GM23338 (cell line): ENCODE data around the gene EDNRA. TPM values are rescaled to one million over a fixed set of nuclear protein-coding genes. Genes with fewer than 3 reads are reported as not detected.

Source experiments
- ATAC-seq: fragments of 200-7000 bp; cut with Tn5 transposase; 3 replicates; pipeline ENCODE4 v1.9.1; 2020
- DNase-seq: peaks from one replicate; pipeline ENCODE4 v3.0.0-alpha.2; 2015; ENCODE audit warnings: low spot score
- H2AFZ ChIP-seq: fragments of 200-600 bp; sonication (generic); 2 replicates; pipeline ENCODE4 v1.8.0; 2016; ENCODE audit warnings: antibody characterized with exemption, mild to moderate bottlenecking, moderate library complexity
- H3F3A ChIP-seq: fragments of 200-600 bp; sonication (generic); replicated peaks from 2 replicates; pipeline ENCODE4 v1.8.0; 2017; ENCODE audit warnings: antibody characterized with exemption, mixed run types, low read depth
- H3K27ac ChIP-seq: fragments of 200-600 bp; sonication (generic); 2 replicates; pipeline ENCODE4 v1.6.1; 2016; ENCODE audit warnings: low read depth
- H3K27me3 ChIP-seq: fragments of 200-600 bp; sonication (generic); 2 replicates; pipeline ENCODE4 v1.8.0; 2016; ENCODE audit warnings: mild to moderate bottlenecking, mixed run types, moderate library complexity; ENCODE audit not compliant: insufficient read depth
- H3K36me3 ChIP-seq: fragments of 200-600 bp; sonication (generic); 2 replicates; pipeline ENCODE4 v1.8.0; 2016; ENCODE audit warnings: mild to moderate bottlenecking; ENCODE audit not compliant: insufficient read depth
- H3K4me1 ChIP-seq: fragments of 200-600 bp; sonication (generic); 2 replicates; pipeline ENCODE4 v1.8.0; 2016; ENCODE audit warnings: mild to moderate bottlenecking, moderate library complexity; ENCODE audit not compliant: insufficient read depth
- H3K4me2 ChIP-seq: fragments of 200-600 bp; sonication (generic); 2 replicates; pipeline ENCODE4 v1.7.1; 2017; ENCODE audit warnings: mixed run types
- H3K4me3 ChIP-seq: fragments of 200-600 bp; sonication (generic); 2 replicates; pipeline ENCODE4 v1.6.1; 2016; ENCODE audit warnings: mixed run types
- H3K79me2 ChIP-seq: fragments of 200-600 bp; sonication (generic); replicated peaks from 2 replicates; pipeline ENCODE4 v1.8.0; 2017; ENCODE audit warnings: mild to moderate bottlenecking; ENCODE audit not compliant: insufficient read depth
- H3K9me2 ChIP-seq: fragments of 200-600 bp; sonication (generic); 2 replicates; pipeline ENCODE4 v1.8.0; 2017; ENCODE audit not compliant: insufficient read depth
- H4K20me1 ChIP-seq: fragments of 200-600 bp; sonication (generic); replicated peaks from 2 replicates; pipeline ENCODE4 v1.8.0; 2017; ENCODE audit warnings: mild to moderate bottlenecking; ENCODE audit not compliant: insufficient read depth
- H3K27ac Mint-ChIP-seq: 2 replicates; pipeline ENCODE4 v1.8.0; 2020; ENCODE audit warnings: inconsistent platforms, mild to moderate bottlenecking, moderate library complexity, mixed read lengths
- H3K27me3 Mint-ChIP-seq: 3 replicates; pipeline ENCODE4 v1.8.0; 2022; ENCODE audit warnings: low read depth, mild to moderate bottlenecking, moderate library complexity, mixed read lengths, inconsistent platforms; ENCODE audit not compliant: insufficient read depth, poor library complexity
- H3K36me3 Mint-ChIP-seq: 3 replicates; pipeline ENCODE4 v1.8.0; 2021; ENCODE audit warnings: low read depth, mild to moderate bottlenecking, inconsistent platforms, moderate library complexity, mixed read lengths
- H3K4me1 Mint-ChIP-seq: 3 replicates; pipeline ENCODE4 v1.8.0; 2020; ENCODE audit warnings: mild to moderate bottlenecking, inconsistent platforms, mixed read lengths
- H3K4me3 Mint-ChIP-seq: 3 replicates; pipeline ENCODE4 v1.8.0; 2021; ENCODE audit warnings: moderate library complexity, mild to moderate bottlenecking, inconsistent platforms, mixed read lengths
- H3K9me3 Mint-ChIP-seq: 3 replicates; pipeline ENCODE4 v1.8.0; 2020; ENCODE audit warnings: moderate library complexity, mild to moderate bottlenecking, inconsistent platforms, mixed read lengths
- EZH2phosphoT487 ChIP-seq: fragments of 200-600 bp; sonication (generic); IDR thresholded peaks from one replicate; pipeline ENCODE4 v1.8.1; 2018; ENCODE audit warnings: antibody characterized with exemption; ENCODE audit not compliant: unreplicated experiment
- NANOG ChIP-seq: IDR thresholded peaks from 2 replicates; pipeline ENCODE4 v1.6.1; 2016; ENCODE audit warnings: antibody characterized with exemption, borderline replicate concordance
- POLR2AphosphoS5 ChIP-seq: IDR thresholded peaks from 2 replicates; pipeline ENCODE4 v1.6.1; 2016; ENCODE audit warnings: antibody characterized with exemption, low read depth
- ZNF114 ChIP-seq: fragments of 250-450 bp; sonication (Bioruptor Pico); IDR thresholded peaks from 2 replicates; pipeline ENCODE4 v1.5.0; 2020; ENCODE audit warnings: mild to moderate bottlenecking, moderate library complexity
- ZNF462 ChIP-seq: fragments of 250-450 bp; sonication (Bioruptor Pico); IDR thresholded peaks from 2 replicates; pipeline ENCODE4 v1.5.0; 2020; ENCODE audit warnings: mild to moderate bottlenecking, moderate library complexity
- polyA plus RNA-seq: library from polyadenylated mRNA; unstranded; fragments of >200 nt; fragmentation: Nextera tagmentation; extraction: Ambion mirVana; gene quantifications from 2 replicates; pipeline ENCODE4 v1.2.1, GENCODE V29; 2016
- total RNA-seq: library from RNA; depleted of rRNA; stranded (reverse); fragments of >200 nt; shearing (Covaris generic); gene quantifications from 2 replicates; pipeline ENCODE4 v1.2.3, GENCODE V29; 2014
- TF ChIP-seq, protein P1 (sequence below), 2 experiments: fragments of 200-600 bp in 1 of 2; sonication (generic) in 1 of 2; conservative IDR thresholded peaks; 2 replicates each; pipeline versions ENCODE4 v1.5.1 to v1.6.1; 2016 to 2017; ENCODE audit warnings: antibody characterized with exemption in 2 of 2, low read depth in 2 of 2, mild to moderate bottlenecking in 2 of 2, moderate library complexity in 1 of 2

The EDNRA gene
- total and polyA plus RNA-seq, 2 experiments from 2014 or later = 1.5 to 5.0 TPM

GRCh38 chr4:147589586-147589985 lies 108.7 kb downstream of the EDNRA start (continued):
- TF ChIP-seq ZNF462 (CRISPR knock-in tag) (no peak), NANOG (no peak), EZH2phosphoT487 (no peak), ZNF114 (CRISPR knock-in tag) (no peak)

- Mint-ChIP-seq H3K36me3 (peaks cover 2% of the 10 kb centered on the region; the same call in 1 of the 3 replicates), H3K9me3 (peaks cover 5% of the 10 kb centered on the region; the same call in 2 of the 3 replicates), H3K4me3 (no peak overlapping the region), H3K27ac (no peak overlapping the region), H3K4me1 (peaks cover 14% of the 10 kb centered on the region), H3K27me3 (peaks cover under 1% of the 10 kb centered on the region)
- no peaks in the 10 kb centered on the region for H3K9me2 ChIP-seq
- no peaks in the 10 kb centered on the region; the same call in 1 of the 2 replicates for H3K36me3 ChIP-seq
- H3K79me2 ChIP-seq = no peaks in the 10 kb centered on the region
- ATAC-seq = peak; percentile 81
- H3K27me3 ChIP-seq = no peaks in the 10 kb centered on the region
- H4K20me1 ChIP-seq = no peaks in the 10 kb centered on the region
- H3K4me3 ChIP-seq = no peak overlapping the region
- no peak overlapping the region for H2AFZ ChIP-seq
- TF ChIP-seq, protein P1, sequence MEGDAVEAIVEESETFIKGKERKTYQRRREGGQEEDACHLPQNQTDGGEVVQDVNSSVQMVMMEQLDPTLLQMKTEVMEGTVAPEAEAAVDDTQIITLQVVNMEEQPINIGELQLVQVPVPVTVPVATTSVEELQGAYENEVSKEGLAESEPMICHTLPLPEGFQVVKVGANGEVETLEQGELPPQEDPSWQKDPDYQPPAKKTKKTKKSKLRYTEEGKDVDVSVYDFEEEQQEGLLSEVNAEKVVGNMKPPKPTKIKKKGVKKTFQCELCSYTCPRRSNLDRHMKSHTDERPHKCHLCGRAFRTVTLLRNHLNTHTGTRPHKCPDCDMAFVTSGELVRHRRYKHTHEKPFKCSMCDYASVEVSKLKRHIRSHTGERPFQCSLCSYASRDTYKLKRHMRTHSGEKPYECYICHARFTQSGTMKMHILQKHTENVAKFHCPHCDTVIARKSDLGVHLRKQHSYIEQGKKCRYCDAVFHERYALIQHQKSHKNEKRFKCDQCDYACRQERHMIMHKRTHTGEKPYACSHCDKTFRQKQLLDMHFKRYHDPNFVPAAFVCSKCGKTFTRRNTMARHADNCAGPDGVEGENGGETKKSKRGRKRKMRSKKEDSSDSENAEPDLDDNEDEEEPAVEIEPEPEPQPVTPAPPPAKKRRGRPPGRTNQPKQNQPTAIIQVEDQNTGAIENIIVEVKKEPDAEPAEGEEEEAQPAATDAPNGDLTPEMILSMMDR (conservative IDR thresholded peaks at IDR 0.05; ENCODE audit: low read depth in 2 of 2) = peak; percentile 89 to 99
- TF ChIP-seq POLR2AphosphoS5 = no peak
- no peak overlapping the region for H3K4me2 ChIP-seq
- no peaks in the 10 kb centered on the region for H3F3A ChIP-seq
- no peak overlapping the region for H3K27ac ChIP-seq
- H3K4me1 ChIP-seq = 0 out of 2 replicates have a peak, but pooled peaks cover 8% of the 10 kb centered on the region
- DNase-seq = peak; percentile 82
Observed at GRCh38 chr4:147590249-147590920, 109.5 kb downstream of the EDNRA start.
